NK-92 (cell line): Measurements from ENCODE around the gene DDX10.
"Not testable (repeated sequence)": the region's sequence is repeated elsewhere in the genome, so short reads cannot be mapped to it uniquely, and the experiment has no call there.

Experiments used
- DNase-seq: peaks from one replicate; lab custom pipeline; 2025; ENCODE audit not compliant: unreplicated experiment; lab: John Stamatoyannopoulos, UW

DDX10 gene

DNA sequence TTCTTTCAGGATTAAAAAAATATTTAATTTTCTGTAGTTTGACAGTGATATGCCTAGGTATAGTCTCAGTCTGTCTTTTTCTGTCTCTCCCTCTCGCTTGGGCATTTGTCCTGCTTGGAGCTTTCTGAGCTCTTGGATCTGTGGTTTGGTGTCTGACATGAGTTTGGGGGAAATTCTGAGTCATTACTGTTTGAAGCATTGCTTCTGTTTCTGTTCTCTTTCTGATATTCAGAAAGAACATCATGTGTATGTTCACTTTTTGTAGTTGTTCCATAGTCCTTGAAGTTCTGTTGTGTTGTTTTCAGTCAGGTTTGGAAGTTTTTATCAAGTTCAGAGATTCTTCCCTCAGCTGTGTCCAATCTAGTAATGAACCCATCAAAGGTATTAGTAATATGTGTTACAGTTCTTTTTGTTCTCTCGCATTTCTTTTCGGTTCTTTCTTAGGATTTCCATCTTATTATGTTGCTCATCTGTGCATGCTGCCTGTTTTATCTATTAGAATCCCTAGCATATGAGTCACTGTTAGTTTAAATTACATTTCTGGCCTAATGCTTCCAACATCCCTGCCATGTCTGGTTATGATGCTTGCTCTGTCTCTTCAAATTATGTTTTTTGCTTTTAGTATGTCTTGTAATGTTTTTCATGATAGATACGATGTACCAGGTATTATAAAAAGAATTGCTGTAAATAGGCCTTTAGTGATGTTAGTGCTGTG is 48.4 kb downstream of the DDX10 start:
- no peak for DNase-seq

DNA sequence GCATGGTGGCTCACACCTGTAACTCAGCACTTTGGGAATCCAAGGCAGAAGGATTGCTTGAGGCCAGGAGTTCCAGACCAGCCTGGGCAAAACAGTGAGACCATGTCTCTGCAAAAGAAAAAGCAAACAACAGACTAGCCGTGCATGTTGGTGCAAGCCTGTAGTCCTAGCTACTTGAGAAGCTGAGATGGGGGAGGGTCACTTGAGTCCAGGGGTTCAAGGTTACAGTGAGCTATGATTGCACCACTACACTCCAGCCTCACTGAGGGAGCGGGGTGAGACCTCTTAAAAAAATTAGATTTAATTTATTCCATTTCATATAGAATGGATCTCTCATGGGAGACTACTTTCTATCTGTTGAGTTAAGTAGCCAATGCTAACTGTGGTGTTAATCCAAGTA is 50.4 kb downstream of the DDX10 start:
- no peak for DNase-seq

DNA sequence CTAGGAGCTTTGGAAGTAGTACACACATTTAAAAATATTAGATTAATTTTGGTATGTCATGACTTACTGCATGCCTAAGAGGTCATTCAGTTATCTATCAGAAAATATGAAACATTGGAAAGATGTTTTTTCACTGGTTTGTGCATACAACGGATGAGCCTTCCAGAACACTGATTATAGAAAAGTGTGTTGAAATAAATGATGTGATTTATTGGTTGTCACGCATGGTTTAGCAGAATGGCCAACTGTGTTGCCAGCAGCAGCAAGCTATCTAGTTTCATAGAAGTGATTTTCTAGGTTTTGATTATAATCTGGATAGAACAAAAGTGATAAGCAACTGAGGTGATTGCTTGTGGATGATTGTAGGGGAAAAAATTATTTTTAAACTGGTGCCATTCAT is 53.6 kb downstream of the DDX10 start:
- no peak for DNase-seq

GRCh38 chr11:108724974-108725689 is 60.3 kb downstream of the DDX10 start:
- no peak for DNase-seq

- DNase-seq: no peak
Measured at GRCh38 chr11:108726077-108726800, 61.4 kb downstream of the DDX10 start.

DNA sequence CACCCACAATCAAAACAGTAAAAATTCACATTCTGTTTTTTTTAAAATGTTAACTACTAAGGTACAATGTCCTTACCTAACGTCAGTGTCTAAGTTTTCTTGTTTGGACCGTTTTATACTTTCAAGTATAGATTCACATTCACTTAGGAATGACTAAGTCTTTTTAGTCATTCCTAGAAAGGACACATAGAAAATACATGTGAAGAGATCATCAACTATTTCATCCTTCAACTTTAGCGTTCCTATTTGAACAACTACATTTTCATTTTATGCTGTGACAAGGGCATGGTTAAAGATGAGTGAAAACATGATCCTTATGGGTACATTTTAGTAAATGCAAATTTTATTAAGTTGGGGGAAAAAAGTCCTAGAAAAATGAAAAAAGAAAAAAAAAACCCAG is 62.8 kb downstream of the DDX10 start:
- DNase-seq: no peak

- DNase-seq: no peak
Measured at GRCh38 chr11:108729227-108729871, 64.5 kb downstream of the DDX10 start.

- DNase-seq: no peak
Measured at GRCh38 chr11:108732395-108732794, 67.5 kb downstream of the DDX10 start.

DNA sequence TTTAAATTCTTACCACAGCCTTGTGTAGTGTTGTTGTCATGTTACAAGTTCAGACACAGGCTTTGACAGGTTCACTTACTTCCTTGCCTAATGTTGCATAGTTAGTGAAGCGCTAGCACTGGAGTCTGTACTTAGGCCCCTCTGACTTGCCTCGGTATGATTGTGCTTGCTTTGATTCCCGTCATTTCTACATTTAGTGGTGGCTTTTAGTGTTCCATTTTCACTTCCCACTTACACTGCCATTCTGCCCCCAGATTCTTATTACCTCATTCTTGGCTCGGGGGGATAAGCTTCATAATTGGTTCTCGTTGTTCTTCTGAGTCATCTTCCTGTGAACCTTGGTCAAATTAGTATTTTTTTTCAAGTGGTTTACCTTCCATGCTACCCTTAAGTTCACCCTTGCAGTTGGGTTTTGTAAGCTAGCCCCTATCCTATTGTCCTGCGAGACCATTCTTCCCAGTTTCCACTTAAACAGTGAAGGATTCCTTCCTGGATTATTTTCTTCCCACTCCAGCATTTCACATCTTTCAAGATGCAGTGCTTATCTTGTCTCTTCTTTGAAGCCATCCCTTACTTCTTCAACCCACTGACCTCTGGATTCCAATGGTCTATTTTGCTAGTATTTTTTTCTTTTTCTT is 68.7 kb downstream of the DDX10 start:
- no peak for DNase-seq

GRCh38 chr11:108734283-108734682 is 69.4 kb downstream of the DDX10 start:
- no peak for DNase-seq

DNA sequence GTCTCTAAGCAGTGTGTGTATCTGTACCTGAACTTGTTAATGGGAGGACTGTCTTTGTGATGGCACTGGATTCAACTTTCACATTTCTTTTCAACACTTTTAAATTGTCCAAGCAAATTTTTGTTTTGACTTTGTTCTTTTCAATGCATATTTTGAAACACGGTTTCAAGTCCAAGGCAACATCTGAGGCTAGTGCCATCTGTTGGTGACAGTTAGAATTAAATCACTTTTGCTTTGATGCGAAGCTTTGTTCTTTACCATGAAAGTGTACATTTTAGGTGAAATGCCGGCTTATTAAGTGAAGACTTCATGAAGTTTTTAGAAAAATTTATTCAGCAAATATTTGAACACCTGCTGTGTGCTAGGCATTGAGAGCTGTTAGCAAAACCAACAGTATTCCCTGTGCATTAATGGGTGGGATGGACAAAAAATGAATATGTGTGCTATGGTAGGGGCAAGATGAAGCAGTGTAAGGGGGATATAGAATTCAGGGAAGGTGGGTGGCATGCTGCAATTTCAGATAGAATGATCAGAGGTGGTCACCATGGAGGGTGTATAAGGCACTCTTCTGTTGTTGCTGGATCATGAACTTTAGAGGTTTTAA is 70.2 kb downstream of the DDX10 start:
- no peak for DNase-seq

DNA sequence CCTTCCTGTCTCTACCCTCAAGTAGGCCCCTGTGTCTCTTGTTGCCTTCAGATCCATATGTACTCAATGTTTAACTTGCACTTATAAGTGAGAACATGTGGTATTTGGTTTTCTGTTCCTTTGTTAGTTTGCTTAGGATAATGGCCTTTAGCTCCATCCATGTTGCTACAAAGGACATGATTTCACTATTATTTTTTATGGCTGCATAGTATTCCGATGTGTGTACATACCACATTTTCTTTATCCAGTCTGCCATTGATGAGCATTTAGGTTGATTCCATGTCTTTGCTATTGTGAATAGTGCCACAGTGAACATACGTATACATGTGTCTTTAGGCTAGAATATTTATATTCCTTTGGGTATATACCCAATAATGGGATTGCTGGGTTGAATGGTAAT is 75.3 kb downstream of the DDX10 start:
- not testable (repeated sequence) for DNase-seq

DNA sequence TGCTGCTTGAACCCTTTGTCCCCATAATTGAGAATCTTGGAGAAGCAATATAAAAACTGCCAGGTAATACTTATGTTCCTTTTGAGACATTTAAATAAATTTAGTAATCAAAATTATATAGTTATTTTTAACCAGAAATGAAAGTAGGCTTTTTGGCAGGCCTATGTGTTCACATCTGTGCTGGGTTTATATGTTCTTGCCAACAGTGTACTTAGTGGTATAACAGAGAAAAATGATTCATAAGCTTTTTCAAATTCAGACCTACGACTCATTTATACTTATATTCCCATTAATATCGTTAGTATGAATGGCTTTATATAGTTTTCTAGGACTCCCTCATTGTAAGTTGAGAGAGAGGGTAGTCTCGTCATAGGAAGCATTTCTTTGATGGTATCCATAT is 79.0 kb downstream of the DDX10 start:
- no peak for DNase-seq

GRCh38 chr11:108748968-108749367 is 84.1 kb downstream of the DDX10 start:
- DNase-seq: no peak

GRCh38 chr11:108751444-108751843 is 86.6 kb downstream of the DDX10 start:
- DNase-seq: no peak

- no peak for DNase-seq
Measured at GRCh38 chr11:108752297-108752751, 87.5 kb downstream of the DDX10 start.

DNA sequence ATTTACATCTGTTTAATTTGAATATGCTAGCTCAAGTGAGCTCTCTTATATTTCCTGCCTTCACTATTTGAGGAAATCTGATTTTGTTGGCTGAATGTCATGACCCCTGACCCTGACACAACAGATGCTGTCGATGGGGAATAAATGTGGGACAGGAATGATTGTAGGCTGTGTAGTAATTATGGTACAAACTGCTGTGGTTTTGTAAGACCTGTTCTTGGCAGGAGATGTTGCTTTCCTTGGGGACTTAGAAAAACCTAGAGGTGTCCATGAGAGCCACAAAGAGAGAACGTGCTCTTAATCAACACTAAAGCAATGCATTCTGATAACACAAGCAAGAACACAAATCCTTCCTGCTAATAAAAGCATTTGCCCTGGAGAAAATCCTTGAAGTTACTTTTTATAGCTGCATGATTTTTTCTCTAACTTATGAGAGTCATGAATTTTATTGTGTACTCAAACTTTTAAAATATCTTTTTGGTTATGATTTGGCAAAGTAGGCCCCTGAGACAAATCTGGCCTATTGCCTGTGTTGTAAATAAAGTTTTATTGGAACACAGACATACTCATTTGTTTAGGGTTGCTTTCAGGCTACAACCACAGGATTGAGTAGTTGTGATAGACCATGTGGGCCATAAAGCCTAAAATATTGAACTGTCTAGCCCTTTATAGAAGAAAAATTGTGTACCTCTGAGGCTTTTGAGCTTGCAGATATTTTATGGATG is 90.2 kb downstream of the DDX10 start:
- DNase-seq: no peak

DNA sequence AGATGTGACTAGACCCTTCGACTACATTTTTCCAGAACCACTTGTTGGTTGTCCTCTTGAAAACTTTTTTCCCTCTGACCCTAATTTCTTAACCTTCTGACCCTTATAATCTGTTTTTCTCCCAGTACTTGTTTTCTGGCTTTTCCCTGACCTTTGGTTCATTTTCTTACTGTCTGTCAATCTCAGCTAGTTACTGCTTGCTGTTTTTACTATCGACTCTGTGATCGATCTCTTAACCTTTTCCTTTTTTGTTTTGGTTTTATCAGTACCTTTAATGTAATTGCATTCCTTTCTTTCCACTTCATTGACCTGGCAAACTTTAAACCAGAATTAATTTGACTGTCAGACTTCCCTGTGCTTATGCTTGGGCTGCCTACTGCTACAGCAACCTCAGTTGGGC is 92.8 kb downstream of the DDX10 start:
- no peak for DNase-seq

DNA sequence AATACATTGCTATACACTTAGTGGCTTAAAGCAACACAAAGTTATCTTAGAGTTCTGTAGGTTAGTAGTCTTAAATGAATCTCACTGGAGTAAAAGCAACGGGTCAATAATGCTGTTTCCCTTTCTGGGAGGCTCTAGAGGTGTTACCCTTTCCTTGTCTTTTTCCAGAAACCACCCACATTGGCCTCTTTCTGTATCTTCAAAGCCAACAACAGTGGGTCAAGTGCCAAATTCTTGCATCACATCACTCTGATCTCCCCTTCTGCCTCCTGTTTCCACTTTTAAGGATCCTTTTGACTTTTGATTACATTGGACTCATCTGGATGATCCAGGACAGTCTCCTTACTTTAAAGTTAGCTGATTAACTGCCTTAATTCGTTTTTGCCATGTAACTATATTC is 93.6 kb downstream of the DDX10 start:
- DNase-seq: no peak

- DNase-seq: no peak
Measured at GRCh38 chr11:108766596-108767173, 101.8 kb downstream of the DDX10 start.
